SU-DHL-6 (cell line): Measurements from ENCODE around the gene UBXN10.

Experiments used
- H2AFZ ChIP-seq: fragments of 200-600 bp; sonication (generic); 2 replicates; pipeline ENCODE4 v1.6.1; 2014; ENCODE audit warnings: low read depth, mild to moderate bottlenecking, moderate library complexity, mixed read lengths, antibody characterized with exemption, low read length; ENCODE audit not compliant: severe bottlenecking
- H3F3A ChIP-seq: fragments of 200-600 bp; shearing (Covaris generic); 2 replicates; pipeline ENCODE4 v1.6.0; 2016; ENCODE audit warnings: antibody characterized with exemption, mild to moderate bottlenecking; ENCODE audit not compliant: insufficient read depth
- H3K27ac ChIP-seq: fragments of 200-600 bp; sonication (generic); 2 replicates; pipeline ENCODE4 v1.5.1; 2016; ENCODE audit warnings: low read depth, mild to moderate bottlenecking, low read length, moderate library complexity, mixed read lengths
- H3K27me3 ChIP-seq: fragments of 200-600 bp; sonication (generic), shearing (Covaris generic); 2 replicates; pipeline ENCODE4 v1.6.0; 2014; ENCODE audit warnings: mild to moderate bottlenecking, low read length
- H3K36me3 ChIP-seq: fragments of 200-600 bp; sonication (generic); 2 replicates; pipeline ENCODE4 v1.6.1; 2014; ENCODE audit warnings: mild to moderate bottlenecking, low read length, mixed read lengths
- H3K4me2 ChIP-seq: fragments of 300-600, 200-600 bp; shearing (Covaris generic), sonication (generic); 2 replicates; pipeline ENCODE4 v1.6.0; 2014; ENCODE audit warnings: low read length, low read depth, mild to moderate bottlenecking; ENCODE audit not compliant: poor library complexity, severe bottlenecking
- H3K4me3 ChIP-seq: fragments of 200-600 bp; sonication (generic); 2 replicates; pipeline ENCODE4 v1.5.1; 2014; ENCODE audit warnings: antibody characterized with exemption, low read length, mild to moderate bottlenecking, mixed read lengths; ENCODE audit not compliant: insufficient read depth, poor library complexity, severe bottlenecking
- H3K79me2 ChIP-seq: fragments of 200-600 bp; sonication (generic); 2 replicates; pipeline ENCODE4 v1.6.1; 2014; ENCODE audit warnings: mild to moderate bottlenecking, low read length, moderate library complexity; ENCODE audit not compliant: insufficient read depth
- H3K9ac ChIP-seq: fragments of 200-600 bp; sonication (generic); 2 replicates; pipeline ENCODE4 v1.7.0; 2014; ENCODE audit warnings: mild to moderate bottlenecking, low read length
- H3K9me2 ChIP-seq: fragments of 200-600 bp; sonication (generic); replicated peaks from 2 replicates; pipeline ENCODE4 v1.6.1; 2014; ENCODE audit warnings: low read length; ENCODE audit not compliant: insufficient read depth
- H3K9me3 ChIP-seq: fragments of 200-600 bp; sonication (generic); 2 replicates; pipeline ENCODE4 v1.6.1; 2014; ENCODE audit warnings: low read length, mixed read lengths; ENCODE audit not compliant: insufficient read depth
- H4K20me1 ChIP-seq: fragments of 200-600 bp; sonication (generic); 2 replicates; pipeline ENCODE4 v1.6.1; 2014; ENCODE audit warnings: low read depth, mild to moderate bottlenecking, antibody characterized with exemption, low read length, moderate library complexity, mixed read lengths
- CTCF ChIP-seq: fragments of 200-600 bp; sonication (generic); IDR thresholded peaks from one replicate; pipeline ENCODE4 v1.5.1; 2017; ENCODE audit warnings: antibody characterized with exemption, mild to moderate bottlenecking, low read length, moderate library complexity; ENCODE audit not compliant: insufficient read depth, poor library complexity, severe bottlenecking
- EZH2phosphoT487 ChIP-seq: fragments of 200-600 bp; sonication (generic), shearing (Covaris generic); conservative IDR thresholded peaks from 2 replicates; pipeline ENCODE4 v1.6.1; 2018; ENCODE audit warnings: mild to moderate bottlenecking, antibody characterized with exemption, low read length, moderate library complexity, mixed read lengths

The UBXN10 gene

GRCh38 chr1:20211511-20211931 is 25.6 kb downstream of the UBXN10 start:
- no peak overlapping the region for H3K4me3 ChIP-seq
- H3K79me2 ChIP-seq: no peaks in the 10 kb centered on the region
- H3K27me3 ChIP-seq: no peaks in the 10 kb centered on the region
- no peak overlapping the region for H3K27ac ChIP-seq
- no peak overlapping the region for H3K4me2 ChIP-seq
- no peak overlapping the region for H2AFZ ChIP-seq
- H3F3A ChIP-seq: no peaks in the 10 kb centered on the region
- no peaks in the 10 kb centered on the region for H3K36me3 ChIP-seq
- no peaks in the 10 kb centered on the region for H3K9me2 ChIP-seq
- TF ChIP-seq EZH2phosphoT487 (no peak), CTCF (no peak)
- H3K9me3 ChIP-seq: no peaks in the 10 kb centered on the region
- no peaks in the 10 kb centered on the region for H4K20me1 ChIP-seq
- H3K9ac ChIP-seq: no peak overlapping the region

DNA sequence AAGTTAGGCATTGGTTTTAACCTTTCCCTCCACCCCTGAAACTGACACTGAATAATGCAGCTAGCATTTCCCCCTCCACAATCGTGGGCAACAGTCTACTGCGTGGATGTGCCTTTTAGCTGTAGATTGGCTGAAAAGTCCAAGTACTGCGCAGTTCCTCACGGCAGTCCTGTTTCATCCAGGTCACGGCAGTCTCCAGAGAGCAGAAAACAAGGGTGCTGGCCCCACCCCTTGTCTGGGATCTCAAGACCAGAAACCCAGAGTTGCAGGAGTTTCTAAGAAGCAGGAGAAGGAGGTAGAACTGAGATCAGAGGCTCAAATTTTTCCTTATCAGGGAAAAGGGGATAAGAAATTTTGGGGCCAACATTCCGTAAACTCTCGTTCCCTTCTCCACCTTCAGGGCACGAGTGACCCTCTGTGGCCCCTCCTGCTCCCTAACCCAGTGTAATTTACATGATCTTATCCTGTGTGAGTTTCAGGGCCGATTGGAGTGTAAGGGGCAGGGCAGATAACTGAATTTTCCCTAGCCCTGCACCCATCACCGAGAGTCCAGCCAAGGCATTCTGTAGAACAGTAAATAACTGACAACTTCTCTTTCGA is 26.3 kb downstream of the UBXN10 start:
- Histone ChIP-seq H3K9ac (no peak overlapping the region), H3K27me3 (no peaks in the 10 kb centered on the region), H2AFZ (no peak overlapping the region), H4K20me1 (no peaks in the 10 kb centered on the region), H3K9me3 (no peaks in the 10 kb centered on the region), H3K4me2 (peak overlapping the region; percentile 27), H3K79me2 (no peaks in the 10 kb centered on the region), H3K36me3 (no peaks in the 10 kb centered on the region), H3F3A (no peaks in the 10 kb centered on the region), H3K27ac (no peak overlapping the region), H3K9me2 (no peaks in the 10 kb centered on the region), H3K4me3 (no peak overlapping the region)
- TF ChIP-seq EZH2phosphoT487 (no peak), CTCF (no peak)

DNA sequence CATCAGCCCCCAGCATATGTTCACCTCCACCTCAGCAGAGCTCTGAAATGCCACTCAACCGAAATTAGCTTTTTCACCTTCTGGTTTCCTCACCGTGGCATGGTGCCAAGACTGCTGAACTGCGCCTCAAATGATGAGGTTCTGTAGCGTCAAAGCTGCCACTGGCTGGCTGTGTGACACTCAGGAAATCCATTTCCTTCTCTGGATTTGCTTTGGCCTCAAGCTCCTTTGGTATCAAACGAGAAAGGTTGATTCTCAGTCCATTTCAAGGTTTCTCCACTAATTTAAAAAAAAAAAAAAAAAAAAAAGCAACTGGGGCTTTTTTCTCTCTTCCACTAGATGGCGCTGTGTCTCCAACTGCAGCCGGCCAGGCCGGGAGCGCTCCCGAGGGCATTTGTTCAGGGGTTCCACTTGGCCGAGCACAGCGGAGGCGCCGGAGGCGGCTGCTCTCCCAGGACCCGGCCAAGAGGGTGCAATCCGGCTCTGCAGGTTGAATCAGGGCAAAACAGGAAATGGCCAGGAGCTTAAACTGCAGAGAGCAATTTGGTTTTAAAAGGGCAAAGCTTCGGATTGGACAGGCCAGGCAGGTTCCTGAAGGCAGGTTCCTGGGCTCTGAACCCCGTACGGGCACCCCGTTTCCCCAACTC is 26.9 kb downstream of the UBXN10 start:
- Histone ChIP-seq H2AFZ (no peak overlapping the region), H3K9ac (no peak overlapping the region)

More for the DNA sequence above, 26.9 kb downstream of the UBXN10 start:
- TF ChIP-seq CTCF (peak; percentile 96), EZH2phosphoT487 (no peak)
- no peaks in the 10 kb centered on the region for H3K9me2 ChIP-seq
- H3F3A ChIP-seq: no peaks in the 10 kb centered on the region
- H3K79me2 ChIP-seq: no peaks in the 10 kb centered on the region
- no peaks in the 10 kb centered on the region for H4K20me1 ChIP-seq
- H3K27me3 ChIP-seq: no peaks in the 10 kb centered on the region
- H3K36me3 ChIP-seq: no peaks in the 10 kb centered on the region
- H3K4me2 ChIP-seq: peak overlapping the region; percentile 27
- no peak overlapping the region for H3K27ac ChIP-seq
- H3K4me3 ChIP-seq: no peak overlapping the region
- H3K9me3 ChIP-seq: no peaks in the 10 kb centered on the region
